ENCODE measurements around the gene C19orf38. TPM values are rescaled to one million over a fixed set of nuclear protein-coding genes. Genes with fewer than 3 reads are reported as not detected.

C19orf38 gene
- total and polyA plus RNA-seq, 12 donors: 0.27 to 4.0 (median 0.64) TPM; not detected in 1

DNA sequence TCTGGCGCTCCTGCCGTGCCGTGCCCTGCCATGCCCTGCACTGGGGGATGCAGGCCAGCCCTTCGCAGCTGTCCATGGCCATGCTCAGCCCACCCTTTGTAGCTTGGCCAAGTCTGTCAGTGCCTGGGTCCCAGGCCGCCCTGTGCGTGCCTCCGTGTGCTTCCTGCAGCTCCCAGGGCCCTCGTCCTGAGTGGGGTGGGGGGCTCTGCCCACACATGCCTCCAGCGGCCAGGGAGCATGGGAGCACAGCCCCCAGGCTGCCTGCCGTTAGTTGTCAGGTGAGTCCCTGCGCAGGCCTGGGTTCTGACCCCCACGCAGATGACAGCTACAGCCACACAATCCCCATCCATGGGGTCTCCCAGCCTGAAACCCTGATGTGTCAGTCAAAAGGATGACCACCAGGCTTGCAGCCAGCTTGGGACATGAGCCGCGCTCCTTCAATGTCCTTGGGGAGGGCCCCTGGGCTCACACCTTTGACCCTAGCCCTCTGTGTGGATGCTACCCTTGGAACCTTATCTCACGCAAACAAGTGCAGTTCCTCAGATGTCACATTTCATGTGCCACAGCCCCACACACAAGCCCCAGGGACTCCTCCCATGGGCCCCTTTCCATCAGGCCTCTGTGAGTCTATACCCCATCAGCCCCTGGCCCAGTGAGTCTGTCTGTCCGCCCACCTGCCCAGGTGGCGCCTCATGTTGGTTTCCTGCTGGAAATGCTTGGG, 36.7 kb upstream of the C19orf38 start:
- no peak for DNase-seq
- intact Hi-C loops (cut with DNase I): no loop called here
- no peaks in the 10 kb centered on the region for H3K9me3 ChIP-seq
- no peak overlapping the region for H3K4me3 ChIP-seq
- peak overlapping the region in 1 of 10 donors; percentile 87 for H3K27ac ChIP-seq
- ATAC-seq: no peak
- H3K27me3 ChIP-seq: no peaks in the 10 kb centered on the region
- TF ChIP-seq, protein P1, sequence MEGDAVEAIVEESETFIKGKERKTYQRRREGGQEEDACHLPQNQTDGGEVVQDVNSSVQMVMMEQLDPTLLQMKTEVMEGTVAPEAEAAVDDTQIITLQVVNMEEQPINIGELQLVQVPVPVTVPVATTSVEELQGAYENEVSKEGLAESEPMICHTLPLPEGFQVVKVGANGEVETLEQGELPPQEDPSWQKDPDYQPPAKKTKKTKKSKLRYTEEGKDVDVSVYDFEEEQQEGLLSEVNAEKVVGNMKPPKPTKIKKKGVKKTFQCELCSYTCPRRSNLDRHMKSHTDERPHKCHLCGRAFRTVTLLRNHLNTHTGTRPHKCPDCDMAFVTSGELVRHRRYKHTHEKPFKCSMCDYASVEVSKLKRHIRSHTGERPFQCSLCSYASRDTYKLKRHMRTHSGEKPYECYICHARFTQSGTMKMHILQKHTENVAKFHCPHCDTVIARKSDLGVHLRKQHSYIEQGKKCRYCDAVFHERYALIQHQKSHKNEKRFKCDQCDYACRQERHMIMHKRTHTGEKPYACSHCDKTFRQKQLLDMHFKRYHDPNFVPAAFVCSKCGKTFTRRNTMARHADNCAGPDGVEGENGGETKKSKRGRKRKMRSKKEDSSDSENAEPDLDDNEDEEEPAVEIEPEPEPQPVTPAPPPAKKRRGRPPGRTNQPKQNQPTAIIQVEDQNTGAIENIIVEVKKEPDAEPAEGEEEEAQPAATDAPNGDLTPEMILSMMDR (IDR thresholded peaks at IDR 0.05): no peak
- H3K4me1 ChIP-seq: peaks cover 0 to 73% (median 0%) of the 10 kb centered on the region in 9 donors
- WGBS, 2 donors: 90 to 95% methylated on average over 17 of the region's 17 CpGs
- H3K36me3 ChIP-seq: peaks cover 0 to 100% (median 61%) of the 10 kb centered on the region in 9 donors

DNA sequence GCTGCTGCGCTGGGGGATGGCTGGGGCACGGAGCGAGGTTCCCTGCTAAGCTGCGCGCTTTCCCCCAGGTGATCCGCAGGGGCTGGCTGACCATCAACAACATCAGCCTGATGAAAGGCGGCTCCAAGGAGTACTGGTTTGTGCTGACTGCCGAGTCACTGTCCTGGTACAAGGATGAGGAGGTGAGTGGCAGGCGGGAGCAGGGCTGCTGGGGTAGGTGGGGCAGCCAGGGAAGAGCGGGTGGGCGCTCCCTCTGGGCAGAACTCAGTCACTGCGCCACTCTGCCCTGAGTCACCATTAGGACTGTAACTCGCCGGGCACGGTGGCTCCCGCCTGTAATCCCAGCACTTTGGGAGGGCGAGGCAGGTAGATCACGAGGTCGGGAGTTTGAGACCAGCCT, 36.0 kb upstream of the C19orf38 start:
- 96 to 97% methylated on average over 19 of the region's 19 CpGs for WGBS, 2 donors
- Histone ChIP-seq H3K36me3 (peaks cover 0 to 100% (median 63%) of the 10 kb centered on the region in 9 donors), H3K27ac (peak overlapping the region in 2 of 10 donors; percentile 19 to 87), H3K4me3 (no peak overlapping the region), H3K9me3 (no peaks in the 10 kb centered on the region), H3K4me1 (peaks cover 0 to 73% (median 0%) of the 10 kb centered on the region in 9 donors), H3K27me3 (no peaks in the 10 kb centered on the region)
- TF ChIP-seq, protein P1 (IDR thresholded peaks at IDR 0.05): no peak
- intact Hi-C loops (cut with DNase I): no loop called here
- no peak for DNase-seq
- no peak for ATAC-seq

DNA sequence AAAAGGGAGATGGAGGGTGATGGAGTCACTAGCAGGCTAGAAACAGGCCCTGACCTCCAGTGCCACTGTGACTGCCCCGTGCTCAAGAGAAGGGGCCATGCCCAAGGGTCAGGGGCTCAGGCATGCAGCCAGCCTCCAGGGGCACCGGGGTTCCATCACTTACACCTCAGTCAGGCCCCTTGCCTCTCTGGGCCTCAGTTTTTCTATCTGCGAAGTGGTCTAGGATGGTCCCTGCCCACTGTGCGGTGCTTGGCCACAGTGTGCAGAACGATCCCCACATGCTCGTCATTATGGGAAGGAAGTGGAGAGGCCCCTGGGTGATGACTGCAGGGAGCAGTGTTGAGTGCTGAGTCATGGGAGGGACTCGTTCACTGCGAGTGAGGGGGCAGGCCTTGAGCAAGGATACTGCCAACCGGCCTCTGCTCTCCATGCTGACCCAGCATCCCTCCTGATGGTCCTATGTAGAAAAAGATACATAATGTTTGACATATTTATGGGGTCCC, 35.3 kb upstream of the C19orf38 start:
- DNase-seq (peak in 1 of 2 donors; percentile 42), ATAC-seq (peak in 7 of 8 donors; percentile 45 to 72 (median 52))
- Histone ChIP-seq H3K4me3 (no peak overlapping the region), H3K27ac (peak overlapping the region in 4 of 10 donors; percentile 9 to 87 (median 41)), H3K36me3 (peaks cover 0 to 99% (median 64%) of the 10 kb centered on the region in 9 donors), H3K4me1 (peaks cover 0 to 73% (median 0%) of the 10 kb centered on the region in 9 donors), H3K27me3 (no peaks in the 10 kb centered on the region), H3K9me3 (no peaks in the 10 kb centered on the region)
- TF ChIP-seq, protein P1 (IDR thresholded peaks at IDR 0.05): no peak
- 55 to 60% methylated on average over 9 of the region's 9 CpGs for WGBS, 2 donors
- intact Hi-C loops (cut with DNase I): no loop called here

DNA sequence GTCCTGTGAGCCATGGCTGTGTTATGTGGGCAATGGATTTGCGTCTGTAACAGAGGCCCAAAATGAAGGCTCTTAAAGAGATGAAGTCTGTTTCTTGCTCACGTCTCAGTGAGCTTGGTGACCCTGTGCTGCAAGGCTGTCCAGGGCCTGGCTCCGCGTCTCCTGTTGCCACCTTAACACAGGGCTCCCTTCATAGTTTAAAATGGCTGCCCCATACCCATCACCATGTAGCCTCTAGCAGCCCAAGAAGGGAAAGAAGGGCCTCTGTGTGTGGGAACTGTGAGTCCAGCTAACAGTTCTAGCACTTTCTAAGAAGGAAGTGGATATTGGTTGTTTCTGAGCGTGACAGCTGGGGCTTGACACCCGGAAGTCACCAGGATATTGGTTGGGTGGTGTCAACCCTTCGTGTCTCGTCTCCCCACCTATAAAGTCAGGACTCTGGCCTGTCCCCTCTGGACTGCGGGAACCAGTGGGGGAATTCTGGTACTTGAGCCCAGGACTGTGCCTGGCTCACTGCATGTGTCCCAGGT, 33.1 kb upstream of the C19orf38 start:
- Histone ChIP-seq H3K4me1 (peaks cover 0 to 58% (median 0%) of the 10 kb centered on the region in 9 donors), H3K27me3 (no peaks in the 10 kb centered on the region), H3K36me3 (peaks cover 0 to 96% (median 55%) of the 10 kb centered on the region in 9 donors), H3K9me3 (no peaks in the 10 kb centered on the region), H3K4me3 (no peak overlapping the region), H3K27ac (peak overlapping the region in 1 of 10 donors; percentile 87)
- TF ChIP-seq, protein P1 (IDR thresholded peaks at IDR 0.05): no peak
- ATAC-seq: no peak
- intact Hi-C loops (cut with DNase I): no loop called here
- 96% methylated on average over 9 of the region's 9 CpGs for WGBS, 2 donors
- no peak for DNase-seq
